Neural cell (in vitro differentiated cells): Measurements from ENCODE around the gene UBE2K. TPM values are rescaled to one million over a fixed set of nuclear protein-coding genes. Genes with fewer than 3 reads are reported as not detected.

Source experiments
- H2AFZ ChIP-seq: fragments of 200-600, 300-800 bp; sonication (generic), shearing (Covaris generic); 2 replicates; pipeline ENCODE4 v1.6.0; 2014; ENCODE audit warnings: low read depth, mild to moderate bottlenecking, antibody characterized with exemption, low read length, moderate library complexity
- H3F3A ChIP-seq: fragments of 200-600 bp; shearing (Covaris generic); 2 replicates; pipeline ENCODE4 v1.6.1; 2016; ENCODE audit warnings: mild to moderate bottlenecking, moderate library complexity, mixed read lengths, antibody characterized with exemption, low read length; ENCODE audit not compliant: insufficient read depth, poor library complexity, severe bottlenecking
- H3K27ac ChIP-seq: fragments of 200-600, 300-800 bp; sonication (generic), shearing (Covaris generic); 2 replicates; pipeline ENCODE4 v1.5.1; 2014; ENCODE audit warnings: mild to moderate bottlenecking, low read length, moderate library complexity
- H3K27me3 ChIP-seq: fragments of 300-800, 200-600 bp; sonication (generic), shearing (Covaris generic); 2 replicates; pipeline ENCODE4 v1.6.0; 2014; ENCODE audit warnings: mild to moderate bottlenecking, low read depth, low read length, moderate library complexity; ENCODE audit not compliant: insufficient read depth
- H3K36me3 ChIP-seq: fragments of 300-800, 200-600 bp; sonication (generic), shearing (Covaris generic); 2 replicates; pipeline ENCODE4 v1.5.1; 2014; ENCODE audit warnings: mild to moderate bottlenecking, antibody characterized with exemption, low read length, moderate library complexity; ENCODE audit not compliant: insufficient read depth
- H3K4me2 ChIP-seq: fragments of 300-800, 200-600 bp; sonication (generic), shearing (Covaris generic); 2 replicates; pipeline ENCODE4 v1.6.0; 2014; ENCODE audit warnings: mild to moderate bottlenecking, low read length
- H3K4me3 ChIP-seq: fragments of 300-800, 200-600 bp; sonication (generic), shearing (Covaris generic); 2 replicates; pipeline ENCODE4 v1.5.1; 2014; ENCODE audit warnings: mild to moderate bottlenecking, low read length, moderate library complexity
- H3K79me2 ChIP-seq: fragments of 200-600 bp; shearing (Covaris generic); replicated peaks from 2 replicates; pipeline ENCODE4 v1.6.0; 2014; ENCODE audit warnings: mild to moderate bottlenecking, low read length, moderate library complexity; ENCODE audit not compliant: insufficient read depth
- H3K9ac ChIP-seq: fragments of 300-800, 200-600 bp; sonication (generic), shearing (Covaris generic); 2 replicates; pipeline ENCODE4 v1.6.1; 2016; ENCODE audit warnings: mild to moderate bottlenecking, low read length, mixed read lengths
- H3K9me2 ChIP-seq: fragments of 200-600 bp; shearing (Covaris generic); 2 replicates; pipeline ENCODE4 v1.6.1; 2016; ENCODE audit warnings: mild to moderate bottlenecking, low read length, mixed read lengths; ENCODE audit not compliant: insufficient read depth
- H3K9me3 ChIP-seq: fragments of 200-600, 300-800 bp; sonication (generic), shearing (Covaris generic); 2 replicates; pipeline ENCODE4 v1.6.1; 2016; ENCODE audit warnings: mild to moderate bottlenecking, mixed run types, low read length, moderate library complexity, mixed read lengths
- H4K20me1 ChIP-seq: fragments of 200-600 bp; shearing (Covaris generic); 2 replicates; pipeline ENCODE4 v1.6.1; 2016; ENCODE audit warnings: mild to moderate bottlenecking, mixed run types; ENCODE audit not compliant: insufficient read depth
- CTCF ChIP-seq: fragments of 450-650 bp; IDR thresholded peaks from 2 replicates; pipeline ENCODE4 v1.5.1; 2014; ENCODE audit warnings: antibody characterized with exemption, mild to moderate bottlenecking, moderate library complexity; ENCODE audit not compliant: poor library complexity, severe bottlenecking
- EP300 ChIP-seq: fragments of 450-650 bp; conservative IDR thresholded peaks from 2 replicates; pipeline ENCODE4 v1.6.1; 2014; ENCODE audit warnings: antibody characterized with exemption, mild to moderate bottlenecking, moderate library complexity; ENCODE audit not compliant: poor library complexity, severe bottlenecking
- EZH2 ChIP-seq: fragments of 200-600, 300-800 bp; shearing (Covaris generic), sonication (generic); IDR thresholded peaks from 2 replicates; pipeline ENCODE4 v1.6.1; 2014; ENCODE audit warnings: antibody characterized with exemption, low read length, borderline replicate concordance, mild to moderate bottlenecking; ENCODE audit not compliant: insufficient read depth, poor library complexity, severe bottlenecking
- MXI1 ChIP-seq: fragments of 450-650 bp; conservative IDR thresholded peaks from 2 replicates; pipeline ENCODE4 v1.6.1; 2014; ENCODE audit warnings: antibody characterized with exemption, mild to moderate bottlenecking; ENCODE audit not compliant: poor library complexity, severe bottlenecking
- POLR2AphosphoS5 ChIP-seq: IDR thresholded peaks from 2 replicates; pipeline ENCODE4 v1.6.1; 2012
- RAD21 ChIP-seq: fragments of 450-650 bp; conservative IDR thresholded peaks from 2 replicates; pipeline ENCODE4 v1.6.1; 2014; ENCODE audit warnings: antibody characterized with exemption, mild to moderate bottlenecking, moderate library complexity
- REST ChIP-seq: IDR thresholded peaks from 2 replicates; pipeline ENCODE4 v1.6.1; 2012; ENCODE audit warnings: borderline replicate concordance
- SMC3 ChIP-seq: fragments of 450-650 bp; conservative IDR thresholded peaks from 2 replicates; pipeline ENCODE4 v1.6.1; 2014; ENCODE audit warnings: antibody characterized with exemption, mild to moderate bottlenecking, moderate library complexity; ENCODE audit not compliant: poor library complexity
- TAF1 ChIP-seq: IDR thresholded peaks from 2 replicates; pipeline ENCODE4 v1.6.1; 2012; ENCODE audit warnings: low read depth
- polyA plus RNA-seq: library from polyadenylated mRNA; depleted of rRNA; stranded (reverse); fragments of >200 nt; gene quantifications from 2 replicates; pipeline ENCODE4 v1.2.3, GENCODE V29; 2014

The UBE2K gene
- polyA plus RNA-seq, 1 donor from 2014 or later: 45.8 TPM

- no peaks in the 10 kb centered on the region for H4K20me1 ChIP-seq
- TF ChIP-seq TAF1 (no peak), MXI1 (no peak), CTCF (no peak), RAD21 (no peak), EP300 (no peak), REST (no peak), EZH2 (no peak), POLR2AphosphoS5 (no peak), SMC3 (no peak)
These were observed 40.5 kb upstream of the UBE2K start for GRCh38 chr4:39657465-39657864.

GRCh38 chr4:39658756-39659155 lies 39.2 kb upstream of the UBE2K start:
- Histone ChIP-seq H3K4me3 (no peak overlapping the region), H3K27me3 (no peaks in the 10 kb centered on the region), H3K9me2 (no peaks in the 10 kb centered on the region), H3K36me3 (no peaks in the 10 kb centered on the region), H3F3A (no peaks in the 10 kb centered on the region), H2AFZ (no peak overlapping the region), H3K9me3 (no peaks in the 10 kb centered on the region), H3K27ac (no peak overlapping the region), H3K79me2 (no peaks in the 10 kb centered on the region), H4K20me1 (no peaks in the 10 kb centered on the region), H3K4me2 (no peak overlapping the region), H3K9ac (no peak overlapping the region)
- TF ChIP-seq EZH2 (no peak), POLR2AphosphoS5 (no peak), TAF1 (no peak), SMC3 (no peak), CTCF (no peak), REST (no peak), EP300 (no peak), RAD21 (no peak), MXI1 (no peak)

More at GRCh38 chr4:39657465-39657864, 40.5 kb upstream of the UBE2K start:
- no peaks in the 10 kb centered on the region for H3F3A ChIP-seq
- no peaks in the 10 kb centered on the region for H3K9me2 ChIP-seq
- no peak overlapping the region for H3K9ac ChIP-seq
- H3K79me2 ChIP-seq: no peaks in the 10 kb centered on the region
- no peaks in the 10 kb centered on the region for H3K36me3 ChIP-seq
- H3K27me3 ChIP-seq: no peaks in the 10 kb centered on the region
- no peak overlapping the region for H2AFZ ChIP-seq
- H3K9me3 ChIP-seq: no peaks in the 10 kb centered on the region
- H3K27ac ChIP-seq: no peak overlapping the region
- no peak overlapping the region for H3K4me3 ChIP-seq
- H3K4me2 ChIP-seq: no peak overlapping the region
